Measurements from ENCODE around the gene DYRK3. TPM values are rescaled to one million over a fixed set of nuclear protein-coding genes. Genes with fewer than 3 reads are reported as not detected.

Gene DYRK3
- total and polyA plus RNA-seq, 9 of the 15 experiments (the other 6 are each of a cell fraction or from before 2014, with no cell fraction given): 4.5 to 33.7 (median 25.7) TPM

DNA sequence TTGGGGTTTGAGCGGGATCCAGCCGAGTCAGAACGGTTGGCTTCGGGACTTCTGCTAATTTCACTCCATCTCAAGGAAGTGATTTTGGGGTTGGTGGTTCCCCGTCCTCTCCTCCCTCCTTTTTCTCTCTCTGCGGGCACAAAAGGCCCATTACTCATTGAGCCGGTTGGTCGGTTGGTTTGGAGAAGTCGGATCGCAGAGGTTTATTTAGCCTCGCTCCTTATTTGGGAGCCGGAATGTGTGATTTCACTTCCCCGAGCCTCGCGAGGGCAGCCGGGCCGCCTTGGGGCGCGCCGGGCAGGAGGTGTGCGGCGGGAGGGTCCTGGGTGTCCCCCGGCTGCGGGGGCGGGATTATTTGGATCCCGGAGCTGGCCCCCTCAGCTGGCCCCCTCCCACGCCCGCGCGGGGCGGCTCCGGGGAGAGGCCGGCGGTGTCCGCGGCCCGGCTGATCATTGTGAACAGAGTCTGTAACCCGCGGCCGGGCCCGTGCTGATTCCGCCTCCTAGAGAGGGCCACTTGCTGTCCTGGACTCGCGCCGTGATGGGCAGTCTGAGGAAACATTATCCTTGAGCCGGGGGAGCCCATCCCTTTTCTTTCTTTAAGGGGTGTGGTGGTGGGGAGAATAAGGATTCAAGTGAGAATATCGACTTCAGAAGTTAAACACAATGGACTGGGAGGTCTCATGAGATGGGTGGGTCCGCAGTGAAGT, 50.6 kb downstream of the DYRK3 start (continued):
- no peak for TF ChIP-seq RREB1 (CRISPR knock-in tag; IDR thresholded peaks at IDR 0.05)
- no peak for TF ChIP-seq ZNF699 (CRISPR knock-in tag; IDR thresholded peaks at IDR 0.05; ENCODE audit: insufficient replicate concordance)
- TF ChIP-seq BRD4 (IDR thresholded peaks at IDR 0.05): no peak
- no peak for TF ChIP-seq POU5F1 (IDR thresholded peaks at IDR 0.05; ENCODE audit: borderline replicate concordance, low read depth, low read length, partially characterized antibody)
- no peak for TF ChIP-seq MIER1 (IDR thresholded peaks at IDR 0.05; ENCODE audit: low read depth)
- TF ChIP-seq NCOA2 (IDR thresholded peaks at IDR 0.05; ENCODE audit: partially characterized antibody in 2 of 2): no peak
- TF ChIP-seq ZNF3 (CRISPR knock-in tag; IDR thresholded peaks at IDR 0.05): no peak
- TF ChIP-seq ZKSCAN3 (CRISPR knock-in tag; IDR thresholded peaks at IDR 0.05): no peak
- TF ChIP-seq ZNF445 (CRISPR knock-in tag; IDR thresholded peaks at IDR 0.05; ENCODE audit: low read depth): no peak
- no peak for TF ChIP-seq ZNF778 (CRISPR knock-in tag; IDR thresholded peaks at IDR 0.05)
- TF ChIP-seq ZKSCAN8 (CRISPR knock-in tag; IDR thresholded peaks at IDR 0.05): no peak
- no peak for TF ChIP-seq ETV5 (CRISPR knock-in tag; IDR thresholded peaks at IDR 0.05; ENCODE audit: low read depth)
- no peak for TF ChIP-seq MED1 (CRISPR knock-in tag; IDR thresholded peaks at IDR 0.05; ENCODE audit: borderline replicate concordance)
